Right renal cortex interstitium (tissue), 3 donors: ENCODE data around the gene GPC3. TPM values are rescaled to one million over a fixed set of nuclear protein-coding genes. Genes with fewer than 3 reads are reported as not detected.
"Not testable (repeated sequence)": the region's sequence is repeated elsewhere in the genome, so short reads cannot be mapped to it uniquely, and the experiment has no call there.

Experiments
- DNase-seq, 3 donors: peaks; one replicate each; pipeline ENCODE4 v3.0.0-alpha.2; 2013; ENCODE audit warnings: low read depth in 3 of 3, low spot score in 2 of 3
- polyA plus RNA-seq, 3 donors: library from polyadenylated mRNA; unstranded; fragments of 120-200 nt; gene quantifications; one replicate each; pipeline ENCODE4 v1.2.1, GENCODE V29; 2013; ENCODE audit not compliant: insufficient read length in 3 of 3

Gene GPC3
- polyA plus RNA-seq, 3 donors: 1,260 to 1,341 (median 1,339) TPM

GRCh38 chrX:133543654-133544053, 441.7 kb downstream of the GPC3 start:
- no peak for DNase-seq

DNA sequence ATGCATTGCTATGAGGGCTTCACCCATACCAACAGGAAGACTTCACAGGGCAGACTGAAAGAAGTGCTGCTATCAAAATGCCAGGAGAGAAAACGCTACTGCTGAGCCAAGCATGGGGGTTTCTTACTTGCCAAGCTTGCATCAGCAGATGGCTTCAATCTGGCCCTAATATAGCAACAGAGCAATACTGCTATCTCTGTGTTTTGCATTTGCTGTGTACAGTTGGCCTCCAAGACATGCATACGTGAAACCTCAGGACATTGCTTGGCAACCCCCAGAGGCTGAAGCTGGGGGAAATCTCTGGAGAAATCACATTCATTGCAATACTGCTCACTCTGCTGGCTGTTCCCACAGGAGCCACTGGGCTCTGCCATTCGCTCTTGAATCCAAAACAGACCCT, 442.9 kb downstream of the GPC3 start:
- DNase-seq: no peak

GRCh38 chrX:133541021-133541420, 444.4 kb downstream of the GPC3 start:
- no peak for DNase-seq

GRCh38 chrX:133538148-133538547, 447.2 kb downstream of the GPC3 start:
- DNase-seq: no peak

DNA sequence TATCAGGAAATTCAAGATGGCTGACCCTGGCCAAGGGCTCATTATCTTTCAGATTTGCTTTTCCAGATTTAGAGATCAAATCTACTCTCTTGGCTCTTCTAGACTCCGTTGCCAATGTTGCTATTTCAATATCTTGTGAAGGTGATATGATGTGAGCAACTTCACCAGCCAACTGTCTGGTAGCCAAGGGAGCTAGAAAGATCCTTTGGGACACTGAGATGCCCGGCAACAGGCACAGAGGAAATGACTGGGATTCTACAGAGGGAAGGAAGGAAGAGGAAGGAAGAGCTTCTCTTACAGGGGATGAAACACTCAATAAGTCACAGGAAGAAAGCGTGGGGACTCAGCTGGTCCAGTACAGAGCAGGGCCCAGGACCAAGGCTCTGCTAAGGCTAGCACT, 448.3 kb downstream of the GPC3 start:
- no peak for DNase-seq

DNA sequence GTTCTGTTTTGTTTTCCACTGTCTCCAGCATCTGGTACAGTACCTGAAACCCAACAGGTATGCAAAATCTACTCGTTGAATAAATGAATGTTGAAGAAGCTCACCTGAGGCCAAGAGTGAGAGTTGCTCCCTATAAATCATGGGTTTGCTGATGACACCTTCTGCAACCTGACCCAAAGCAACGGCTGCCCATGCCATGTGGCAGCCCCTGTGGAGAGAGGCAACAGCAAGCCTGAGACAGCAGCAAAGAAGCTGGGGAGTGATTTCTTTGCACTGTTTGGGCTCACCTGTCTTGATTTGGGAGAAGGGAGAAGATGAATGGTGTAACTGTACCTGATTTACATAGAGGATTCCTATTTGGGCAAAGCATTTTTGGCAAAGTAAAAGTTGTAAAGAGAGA, 450.3 kb downstream of the GPC3 start:
- DNase-seq: no peak

DNA sequence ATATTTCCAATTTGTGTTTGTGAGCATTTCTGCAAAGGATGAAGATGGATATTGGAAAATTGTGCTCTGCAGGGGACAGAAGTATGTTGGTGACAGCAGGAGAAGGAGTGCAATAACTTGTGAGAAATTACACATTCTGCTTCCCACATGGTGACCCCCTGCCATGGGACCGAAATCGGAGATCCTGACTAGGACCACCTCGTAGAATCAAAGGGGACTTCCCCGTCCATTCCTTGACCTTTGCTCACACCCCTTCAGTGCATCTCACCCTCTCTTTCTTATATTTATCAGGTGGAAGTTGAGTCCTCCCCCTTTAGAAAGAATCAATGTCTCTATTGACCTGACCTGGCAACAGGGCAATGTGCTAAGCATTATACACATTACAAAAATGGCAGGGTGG, 451.2 kb downstream of the GPC3 start:
- no peak for DNase-seq

DNA sequence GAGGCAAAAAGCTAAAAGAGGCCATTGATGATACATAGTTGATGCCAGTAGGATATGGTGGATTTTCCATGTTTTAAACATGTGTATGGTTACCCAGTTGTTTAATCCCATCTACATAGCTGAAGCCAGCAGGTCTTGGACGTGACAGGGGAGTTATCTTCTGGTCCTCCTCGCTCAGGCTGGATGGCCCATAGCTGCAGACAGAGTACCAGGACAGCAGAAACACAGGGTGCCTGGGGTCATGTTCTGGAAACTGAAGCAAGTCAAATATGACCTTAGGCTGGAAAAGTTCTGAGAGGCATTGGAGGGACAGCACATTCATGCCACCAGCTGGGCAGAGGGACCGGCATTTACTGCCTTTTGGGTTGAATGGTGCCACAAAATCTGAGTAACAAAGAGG, 452.1 kb downstream of the GPC3 start:
- no peak for DNase-seq

DNA sequence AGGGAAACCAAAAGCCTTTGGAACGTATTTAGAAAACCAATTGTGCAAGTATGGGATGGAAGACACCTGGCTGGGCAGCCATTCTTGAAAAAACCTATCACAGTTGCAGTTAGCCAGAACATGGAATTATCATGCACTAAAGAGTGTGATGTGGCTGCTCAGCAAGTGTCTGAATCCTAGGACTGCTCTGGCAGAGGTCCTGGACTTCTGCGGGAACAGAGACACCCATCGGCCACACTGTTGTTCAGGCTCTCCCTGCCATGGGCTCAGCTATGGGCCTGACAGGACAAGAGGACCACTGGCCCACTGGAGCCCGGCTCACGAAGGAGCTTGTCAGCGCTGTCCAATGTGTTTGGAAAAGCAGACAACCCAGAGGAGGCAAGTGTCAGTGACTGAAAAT, 454.4 kb downstream of the GPC3 start:
- no peak for DNase-seq

GRCh38 chrX:133529578-133529977, 455.8 kb downstream of the GPC3 start:
- no peak for DNase-seq

DNA sequence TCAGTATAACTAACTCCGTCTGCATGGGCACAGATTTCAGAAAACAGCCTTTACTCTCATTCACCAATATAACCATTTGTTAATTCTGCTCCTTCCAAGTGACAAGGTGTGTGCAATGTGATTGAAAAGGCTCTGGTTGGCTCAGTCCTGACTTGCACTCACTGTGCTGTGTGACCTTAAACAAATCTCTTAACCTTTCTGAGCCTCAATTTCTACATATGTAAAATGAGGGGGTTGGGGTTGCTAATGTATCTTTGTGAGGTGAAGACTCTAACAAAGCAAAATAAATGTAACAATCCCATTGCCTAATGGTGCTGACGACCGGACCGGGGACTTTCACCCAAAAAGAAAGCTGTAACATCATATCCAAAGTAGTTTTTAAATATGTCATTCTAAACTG, 457.6 kb downstream of the GPC3 start:
- no peak for DNase-seq

- no peak for DNase-seq
Observed at GRCh38 chrX:133527415-133527814, 458.0 kb downstream of the GPC3 start.

DNA sequence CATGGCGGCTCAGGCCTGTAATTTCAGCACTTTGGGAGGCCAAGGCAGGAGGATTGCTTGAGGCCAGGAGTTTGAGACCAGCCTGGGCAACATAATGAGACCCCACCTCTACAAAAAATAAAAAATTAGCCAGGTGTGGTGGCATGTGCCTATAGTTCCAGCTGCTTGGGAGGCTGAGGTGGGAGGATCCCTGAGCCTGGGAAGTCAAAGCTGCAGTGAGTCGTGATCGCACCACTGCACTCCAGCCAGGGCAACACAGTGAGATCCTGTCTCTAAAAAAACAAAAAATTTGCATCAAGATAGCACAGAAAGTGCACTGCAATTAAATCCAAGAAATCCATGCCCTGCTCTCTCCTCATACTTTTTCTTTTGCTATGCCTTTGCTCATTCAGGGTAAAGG, 458.6 kb downstream of the GPC3 start:
- DNase-seq: not testable (repeated sequence)

DNA sequence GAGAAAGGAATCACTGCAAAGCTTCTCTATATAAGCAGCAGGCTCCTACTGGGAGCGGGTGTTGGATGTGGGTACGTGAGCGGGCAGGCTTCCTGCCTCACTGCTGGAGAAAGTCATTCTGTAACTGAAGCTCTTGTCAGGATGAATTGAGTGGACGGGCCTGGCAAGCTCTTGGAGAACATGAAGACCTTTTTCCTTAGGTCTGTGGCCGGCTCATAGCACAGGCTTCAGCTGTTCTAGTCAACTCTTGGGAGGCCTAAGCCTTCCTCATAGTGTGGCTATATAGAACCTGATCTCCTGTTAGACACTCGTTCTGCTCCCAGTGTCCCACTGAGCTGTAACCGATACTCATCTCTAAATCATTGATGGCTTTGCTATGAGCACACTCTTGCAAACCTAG, 461.9 kb downstream of the GPC3 start:
- DNase-seq: no peak

GRCh38 chrX:133523081-133523487, 462.3 kb downstream of the GPC3 start:
- DNase-seq: no peak

- no peak for DNase-seq
Observed at GRCh38 chrX:133516686-133517085, 468.7 kb downstream of the GPC3 start.

DNA sequence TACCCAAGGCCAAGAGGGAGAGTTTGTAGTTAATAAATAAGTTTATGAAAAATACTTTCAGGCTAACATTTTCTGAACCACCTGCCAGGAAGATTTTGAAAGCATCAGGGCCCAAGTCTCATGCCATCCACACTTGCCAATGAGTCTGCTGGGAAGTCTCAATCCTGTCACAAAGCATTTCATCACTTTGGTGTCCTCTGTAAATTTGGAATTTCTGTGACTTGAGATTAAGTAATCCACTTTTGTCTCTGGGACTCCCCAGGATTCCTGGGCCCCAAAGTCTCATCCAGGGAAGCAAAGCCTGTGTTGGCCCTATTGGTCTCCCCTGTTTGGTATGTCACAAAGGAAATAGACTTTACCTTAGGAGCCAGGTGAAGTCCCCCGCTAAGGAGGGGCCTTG, 470.9 kb downstream of the GPC3 start:
- no peak for DNase-seq

GRCh38 chrX:133513123-133513522, 472.3 kb downstream of the GPC3 start:
- DNase-seq: no peak

DNA sequence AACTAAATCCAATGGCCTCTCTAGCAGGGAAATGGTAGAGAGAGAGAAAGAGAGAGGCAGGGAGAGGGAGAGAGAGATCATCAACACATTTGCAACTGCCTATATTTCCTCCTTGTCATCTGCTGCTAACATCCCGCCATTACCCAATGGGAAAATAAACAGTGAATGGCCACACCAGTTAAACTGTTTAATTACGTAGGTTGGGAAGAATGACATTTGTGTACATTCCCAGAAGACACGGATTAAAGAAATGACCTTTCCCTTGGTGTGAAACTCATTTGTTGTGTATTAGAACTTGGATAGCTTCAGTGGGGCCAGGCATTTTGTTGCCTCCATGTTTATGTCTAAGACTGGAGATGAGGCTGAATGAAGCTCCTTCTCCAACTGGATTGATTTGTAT, 474.4 kb downstream of the GPC3 start:
- DNase-seq: no peak

DNA sequence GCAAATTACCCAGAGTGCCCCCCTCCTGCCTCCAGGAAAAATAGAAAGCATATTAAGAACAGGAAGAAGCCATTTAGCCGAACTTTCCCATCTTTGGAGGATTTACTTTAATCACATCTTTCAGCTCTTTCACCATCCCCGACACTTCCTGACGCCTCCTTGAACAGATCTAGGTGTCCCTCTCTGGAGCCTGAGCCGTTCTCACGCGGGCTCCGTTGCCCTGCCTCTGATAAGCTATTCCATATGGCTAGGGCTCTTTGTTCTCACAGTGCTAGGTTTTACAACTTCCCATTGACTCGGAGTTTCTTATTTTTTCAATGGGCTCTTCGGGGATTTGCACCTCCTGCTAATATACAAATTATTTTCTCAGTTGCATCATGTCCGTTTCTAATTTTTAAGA, 488.0 kb downstream of the GPC3 start:
- no peak for DNase-seq

GRCh38 chrX:133495464-133496391, 489.7 kb downstream of the GPC3 start:
- DNase-seq: no peak

GRCh38 chrX:133493366-133493765, 492.0 kb downstream of the GPC3 start:
- DNase-seq: no peak

GRCh38 chrX:133490955-133491354, 494.4 kb downstream of the GPC3 start:
- no peak for DNase-seq
